Kasumi-1 (cell line): Measurements from ENCODE around the gene HDAC1.
"Not testable (repeated sequence)": the region's sequence is repeated elsewhere in the genome, so short reads cannot be mapped to it uniquely, and the experiment has no call there.

Source experiments
- DNase-seq, 2 experiments: peaks; one replicate each; lab custom pipeline; 2025; lab: John Stamatoyannopoulos, UW

The HDAC1 gene

DNA sequence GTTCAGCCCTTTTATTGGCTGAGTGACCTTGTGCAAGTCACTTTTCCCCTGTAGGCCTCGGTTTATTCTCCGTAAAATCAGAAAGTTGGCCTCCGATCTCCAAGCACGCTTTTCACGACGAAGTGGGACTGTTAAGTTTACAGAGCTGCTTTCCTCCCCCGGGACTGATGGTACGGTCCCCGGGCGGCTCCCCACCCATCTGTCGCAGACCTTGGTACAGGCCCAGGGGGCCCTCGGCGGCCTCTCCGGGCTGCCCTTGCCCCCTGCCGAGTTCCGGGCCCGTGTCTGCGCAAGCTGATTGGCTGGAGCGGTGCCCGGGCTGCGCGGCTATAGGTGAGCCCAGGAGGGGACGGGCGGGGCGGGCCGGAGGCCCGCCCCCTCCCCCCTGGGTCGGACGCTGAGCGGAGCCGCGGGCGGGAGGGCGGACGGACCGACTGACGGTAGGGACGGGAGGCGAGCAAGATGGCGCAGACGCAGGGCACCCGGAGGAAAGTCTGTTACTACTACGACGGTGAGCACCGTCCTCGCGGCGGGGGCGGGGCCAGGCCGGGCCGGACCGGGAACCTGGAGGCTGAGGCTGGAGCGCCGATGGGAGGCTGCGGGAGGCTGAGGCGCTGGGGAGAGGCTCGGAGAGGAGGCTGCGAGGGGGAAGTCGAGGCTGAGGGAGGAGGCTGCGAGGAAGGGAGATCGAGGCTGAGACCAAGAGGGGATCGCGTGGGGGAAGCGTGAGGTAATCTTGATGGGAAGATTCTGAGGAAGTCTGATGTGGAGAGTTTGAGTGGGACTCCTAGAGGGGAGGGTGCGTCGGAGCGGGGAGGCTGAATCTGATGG, at the start of gene HDAC1:
HDAC1 (plus strand) TSS at position 376 of the 831 bp plus-strand sequence; CDS start at position 463, 87 bp downstream.
- peak; percentile 95 to 96 for DNase-seq

DNA sequence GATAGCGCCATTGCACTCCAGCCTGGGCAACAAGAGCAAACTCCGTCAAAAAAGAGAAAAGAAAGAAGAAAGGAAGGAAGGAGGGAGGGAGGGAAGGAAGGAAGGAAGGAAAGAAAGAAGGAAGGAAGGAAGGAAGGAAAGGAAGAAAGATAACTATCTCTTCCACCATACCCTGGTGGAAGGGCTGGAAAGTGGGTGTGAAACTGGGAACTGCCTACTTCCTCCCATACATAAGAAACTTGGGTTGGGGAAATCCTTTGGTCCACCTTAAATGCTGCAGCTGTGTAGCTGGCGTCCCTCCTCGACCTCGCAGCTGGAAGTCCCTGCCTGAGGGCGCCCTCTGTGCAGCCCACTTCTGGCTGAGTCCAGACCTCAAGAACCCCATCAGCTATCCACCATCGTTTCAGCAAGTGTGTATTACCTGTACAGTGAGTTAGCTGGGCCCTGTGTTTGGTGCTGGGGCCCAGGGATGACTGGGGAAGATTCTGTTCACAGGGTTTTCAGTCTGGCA, 49.5 kb upstream of the HDAC1 start:
- DNase-seq = peak; percentile 58 to 61

DNA sequence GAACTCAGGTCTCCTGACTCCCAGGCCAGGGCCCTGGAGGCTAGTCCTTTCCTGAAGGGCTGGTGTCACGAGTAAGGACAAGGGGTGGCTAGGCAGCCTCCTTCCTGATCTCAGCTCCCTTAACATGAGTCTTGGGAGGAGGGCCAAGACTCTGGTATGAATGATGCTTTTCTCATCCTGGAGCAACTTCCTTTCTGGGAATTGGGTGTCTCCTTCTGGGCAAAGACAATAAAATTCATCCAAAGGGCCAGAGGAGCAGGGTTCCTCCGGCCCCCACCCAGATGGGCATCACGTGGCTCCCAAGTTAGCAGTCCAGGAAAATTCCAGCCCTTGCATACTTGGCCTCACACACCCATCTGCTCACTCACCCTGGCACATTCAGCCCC, 45.0 kb upstream of the HDAC1 start, which contains the start of gene FAM167B:
FAM167B (plus strand) TSS at position 335 of the 386 bp plus-strand sequence. CDS start 200 bp downstream, outside the sequence.
- DNase-seq = no peak

DNA sequence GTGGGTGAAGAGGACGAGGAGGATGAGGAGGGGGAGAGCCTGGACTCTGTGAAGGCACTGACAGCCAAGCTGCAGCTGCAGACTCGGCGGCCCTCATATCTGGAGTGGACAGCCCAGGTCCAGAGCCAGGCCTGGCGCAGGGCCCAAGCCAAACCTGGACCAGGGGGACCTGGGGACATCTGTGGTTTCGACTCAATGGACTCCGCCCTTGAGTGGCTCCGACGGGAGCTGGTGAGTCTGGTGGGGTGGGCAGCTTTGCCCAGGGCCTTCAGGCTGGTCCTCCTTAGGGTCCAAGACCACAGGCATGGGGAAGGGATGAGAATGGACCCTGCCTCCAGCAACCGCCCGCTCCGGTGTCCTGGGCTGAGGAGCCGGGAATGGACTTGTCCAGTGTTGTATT, 44.4 kb upstream of the HDAC1 start:
- no peak for DNase-seq

DNA sequence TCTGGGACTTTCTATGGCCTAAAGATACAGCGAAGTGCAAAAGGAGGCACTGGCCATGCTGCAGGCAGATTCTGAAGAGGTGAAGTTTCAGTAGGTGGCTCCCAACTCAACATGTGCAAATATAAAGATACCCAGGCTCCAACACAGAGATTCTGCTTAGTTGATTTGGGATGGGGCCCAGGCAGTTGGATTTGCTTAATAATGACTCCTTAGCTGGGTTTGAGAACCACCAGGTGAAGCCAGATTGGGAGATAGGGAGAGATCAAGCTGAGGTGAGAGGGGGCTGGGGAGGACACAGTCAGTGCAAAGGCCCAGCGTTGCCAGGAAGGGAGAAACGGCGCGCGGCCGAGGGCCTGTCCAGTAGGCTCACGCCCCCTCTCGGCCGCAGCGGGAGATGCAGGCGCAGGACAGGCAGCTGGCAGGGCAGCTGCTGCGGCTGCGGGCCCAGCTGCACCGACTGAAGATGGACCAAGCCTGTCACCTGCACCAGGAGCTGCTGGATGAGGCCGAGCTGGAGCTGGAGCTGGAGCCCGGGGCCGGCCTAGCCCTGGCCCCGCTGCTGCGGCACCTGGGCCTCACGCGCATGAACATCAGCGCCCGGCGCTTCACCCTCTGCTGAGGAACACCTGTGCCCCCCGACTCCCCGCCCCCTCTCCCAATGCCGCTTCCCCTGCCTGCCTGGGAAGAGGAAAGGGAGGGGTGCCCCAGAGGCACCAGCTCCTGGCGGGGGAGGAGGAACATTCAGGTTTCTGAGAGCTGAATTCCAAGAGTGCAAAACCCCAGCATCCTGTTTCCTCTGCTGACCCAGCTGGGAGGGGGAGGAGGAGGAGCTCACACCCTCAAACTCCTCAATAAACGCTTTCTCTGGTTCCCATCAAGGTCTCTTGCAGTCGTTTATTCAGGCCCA, 43.6 kb upstream of the HDAC1 start:
- DNase-seq = peak; percentile 54 to 61

DNA sequence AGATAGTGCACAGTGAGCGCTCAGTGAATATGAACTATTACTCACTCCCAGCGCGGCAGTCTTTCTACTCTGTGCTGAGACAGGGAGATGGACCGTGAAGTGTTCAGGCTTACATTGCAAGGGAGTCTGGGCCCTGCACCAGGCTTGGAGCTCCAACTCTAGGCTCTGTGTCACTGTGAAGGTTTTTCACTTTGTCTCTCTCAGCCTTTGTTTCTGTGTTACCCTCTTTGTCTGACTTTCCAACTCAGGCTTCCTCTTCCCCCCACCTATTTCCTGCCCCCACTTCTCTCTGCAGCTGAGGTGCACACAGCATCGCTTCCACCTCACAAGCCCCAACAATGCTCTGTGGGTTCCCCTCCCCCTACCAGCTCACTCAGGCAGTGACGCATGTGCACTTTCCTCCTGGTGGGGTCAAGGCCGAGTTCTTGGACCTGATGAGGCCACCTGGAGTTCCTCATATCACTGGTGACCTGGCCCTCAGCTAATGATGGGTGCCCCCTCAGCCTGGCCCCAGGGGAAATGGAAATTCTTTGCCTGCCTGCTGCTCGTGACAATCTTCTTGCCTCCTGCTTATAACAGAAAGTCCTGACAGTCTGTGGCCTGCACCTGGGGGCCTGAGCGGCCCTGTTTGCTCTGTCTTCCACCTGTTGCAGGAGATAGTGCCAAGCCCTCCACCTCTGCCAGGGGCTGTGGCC, 41.9 kb upstream of the HDAC1 start:
- peak; percentile 60 to 71 for DNase-seq

DNA sequence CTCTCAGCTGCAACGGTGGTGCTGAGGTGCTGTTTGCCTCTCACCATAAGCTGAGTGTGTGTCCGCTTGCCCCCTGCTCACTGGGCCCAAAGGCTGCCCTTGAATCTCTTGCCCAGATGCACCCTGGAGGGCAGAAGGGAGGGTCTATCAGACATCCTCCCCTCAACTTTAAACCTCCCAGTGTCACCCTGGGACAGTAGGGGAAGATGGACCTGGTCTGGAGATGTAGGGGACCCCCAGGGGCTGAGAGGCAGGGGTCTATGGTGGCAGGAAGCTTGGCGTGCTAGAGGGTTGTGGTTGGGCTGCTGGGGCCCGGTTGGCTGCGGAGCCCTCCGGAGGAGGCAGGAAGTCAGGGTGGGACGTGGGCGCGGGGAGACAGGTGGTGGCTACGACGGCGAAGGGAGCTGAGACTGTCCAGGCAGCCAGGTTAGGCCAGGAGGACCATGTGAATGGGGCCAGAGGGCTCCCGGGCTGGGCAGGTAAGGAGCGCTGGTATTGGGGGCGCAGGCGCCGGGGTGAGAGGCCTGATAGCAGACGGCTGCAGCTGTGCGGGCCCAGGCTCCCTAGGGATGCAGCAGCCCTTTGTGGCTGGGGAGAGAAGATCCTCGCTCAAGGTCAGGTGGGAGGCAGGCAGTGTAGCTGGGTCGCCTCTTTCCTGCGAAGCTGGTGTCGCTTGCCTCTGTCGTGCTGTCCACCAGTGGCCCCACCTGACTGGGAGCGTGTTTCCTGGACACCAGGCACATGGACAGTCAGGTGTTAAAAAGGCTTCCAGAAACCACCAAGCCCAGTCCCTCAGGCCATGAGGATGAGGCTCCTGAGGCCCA, 40.8 kb upstream of the HDAC1 start, which contains the start of gene LCK:
LCK (plus strand) TSS at position 373 of the 824 bp plus-strand sequence. CDS start 23,065 bp downstream, outside the sequence.
- no peak for DNase-seq

DNA sequence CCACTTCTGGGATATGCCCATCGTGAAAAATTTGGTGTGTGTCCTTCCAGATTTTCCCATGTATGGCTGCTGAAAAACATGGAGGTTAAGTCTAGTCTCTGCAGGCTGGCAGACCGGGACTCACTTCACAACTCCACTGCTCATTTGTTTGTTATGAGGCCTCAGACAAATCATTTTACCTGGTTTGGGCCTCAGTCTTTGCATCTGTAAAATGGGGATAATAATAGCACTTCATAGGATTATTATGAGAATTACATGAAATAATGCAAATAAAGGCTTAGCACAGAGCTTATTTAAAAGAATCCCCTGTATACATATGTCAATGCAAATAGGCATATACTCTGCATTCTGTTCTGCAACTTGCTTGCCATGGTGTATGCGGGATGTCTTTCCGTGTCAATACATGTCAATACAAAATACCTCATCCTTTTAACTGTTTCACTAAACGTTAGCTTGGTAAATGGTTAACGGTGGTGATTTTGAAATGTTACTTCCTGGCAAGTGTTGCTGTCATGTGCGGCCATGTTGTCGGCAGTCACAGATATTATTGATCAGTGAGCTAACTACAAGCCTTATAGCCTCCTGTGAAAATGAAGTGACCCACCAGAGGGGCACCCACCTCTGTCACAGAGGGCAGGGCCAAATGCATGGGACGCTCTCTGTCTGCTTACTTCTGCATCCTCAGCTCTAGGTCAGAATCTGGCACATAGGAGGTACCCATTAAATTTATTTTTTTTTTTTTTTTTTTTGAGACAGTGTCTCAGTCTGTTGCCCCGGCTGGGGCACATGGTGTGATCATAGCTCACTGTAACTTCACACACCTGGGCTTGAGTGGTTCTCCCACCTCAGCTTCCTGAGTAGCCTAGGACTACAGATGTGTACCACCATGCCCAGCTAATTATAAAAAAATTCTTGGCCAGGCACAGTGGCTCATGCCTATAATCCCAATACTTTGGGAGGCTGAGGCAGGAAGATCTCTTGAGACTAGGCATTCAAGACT, 36.5 kb upstream of the HDAC1 start:
- DNase-seq = no peak

DNA sequence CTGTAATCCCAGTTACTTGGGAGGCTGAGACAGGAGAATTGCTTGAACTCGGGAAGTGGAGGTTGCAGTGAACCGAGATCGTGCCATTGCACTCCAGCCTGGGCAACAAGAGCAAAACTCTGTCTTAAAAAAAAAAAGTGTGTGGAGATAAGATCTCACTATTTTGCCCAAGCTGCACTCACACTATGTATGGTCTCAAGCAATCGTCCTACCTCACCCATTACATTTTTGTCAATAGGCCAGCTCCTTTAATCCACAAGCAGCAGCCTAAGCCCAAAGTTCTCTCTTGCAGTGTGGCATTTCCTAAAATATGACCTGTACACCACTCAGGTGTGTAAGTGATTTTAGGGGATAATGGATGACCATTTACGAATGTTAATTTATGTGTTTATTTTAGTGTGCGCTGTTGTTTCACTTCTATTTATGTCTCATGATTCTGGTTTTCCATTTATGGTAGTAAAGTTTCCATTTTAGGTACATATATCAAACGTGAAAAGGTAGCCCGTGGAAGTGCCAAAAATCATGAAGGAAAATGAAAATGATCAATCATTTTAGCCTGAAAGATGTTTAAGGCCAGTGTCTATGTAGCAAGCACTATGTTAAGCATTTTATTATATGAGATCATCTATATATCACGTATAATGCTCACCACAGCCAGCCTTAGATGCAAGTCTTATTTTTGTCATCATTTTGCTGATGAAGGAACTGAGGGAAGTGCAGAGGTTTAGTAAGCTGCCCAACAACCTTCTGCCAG, 35.2 kb upstream of the HDAC1 start:
- no peak for DNase-seq

DNA sequence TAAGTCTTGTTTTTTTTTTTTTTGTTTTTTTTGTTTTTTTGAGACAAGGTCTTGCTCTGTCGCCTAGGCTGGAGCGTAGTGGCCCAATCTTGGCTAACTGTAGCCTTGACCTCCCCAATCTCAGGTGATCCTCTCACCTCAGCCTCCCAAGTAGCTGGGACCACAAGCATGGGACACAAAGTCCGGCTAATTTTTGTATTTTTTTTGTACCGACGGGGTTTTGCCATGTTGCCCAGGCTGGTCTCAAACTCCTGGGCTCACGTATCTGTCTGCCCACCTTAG, 34.7 kb upstream of the HDAC1 start:
- DNase-seq = no peak

DNA sequence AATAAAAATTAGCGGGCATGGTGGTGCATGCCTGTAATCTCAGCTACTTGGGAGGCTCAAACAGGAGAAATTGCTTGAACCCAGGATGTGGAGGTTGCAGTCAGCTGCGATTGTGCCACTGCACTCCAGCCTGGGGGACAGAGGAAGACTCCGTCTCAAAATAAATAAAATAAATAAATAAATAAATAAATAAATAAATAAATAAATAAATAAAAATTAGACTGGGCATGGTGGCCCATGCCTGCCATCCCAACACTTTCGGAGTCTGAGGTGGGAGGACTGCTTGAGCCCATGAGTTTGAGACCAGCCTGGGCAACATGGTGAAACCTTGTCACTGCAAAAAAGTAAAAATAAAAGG, 28.7 kb upstream of the HDAC1 start:
- DNase-seq = not testable (repeated sequence)

DNA sequence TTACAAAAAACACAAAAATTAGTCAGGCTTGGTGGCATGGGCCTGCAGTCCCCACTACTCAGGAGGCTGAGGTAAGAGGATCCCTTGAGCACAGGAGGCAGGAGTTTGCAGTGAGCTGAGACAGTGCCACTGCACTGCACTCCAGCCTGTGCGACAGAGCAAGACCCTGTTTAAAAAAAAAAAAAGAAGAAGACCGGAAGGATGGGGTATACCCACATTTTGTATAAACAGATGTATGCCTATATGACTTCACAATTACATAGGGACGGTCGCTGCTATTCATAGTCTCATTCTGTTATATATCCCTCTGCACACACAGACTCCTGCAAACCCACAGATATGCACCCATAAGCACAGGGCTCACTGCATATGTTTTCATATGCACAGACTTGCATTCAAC, 28.1 kb upstream of the HDAC1 start:
- DNase-seq = no peak

DNA sequence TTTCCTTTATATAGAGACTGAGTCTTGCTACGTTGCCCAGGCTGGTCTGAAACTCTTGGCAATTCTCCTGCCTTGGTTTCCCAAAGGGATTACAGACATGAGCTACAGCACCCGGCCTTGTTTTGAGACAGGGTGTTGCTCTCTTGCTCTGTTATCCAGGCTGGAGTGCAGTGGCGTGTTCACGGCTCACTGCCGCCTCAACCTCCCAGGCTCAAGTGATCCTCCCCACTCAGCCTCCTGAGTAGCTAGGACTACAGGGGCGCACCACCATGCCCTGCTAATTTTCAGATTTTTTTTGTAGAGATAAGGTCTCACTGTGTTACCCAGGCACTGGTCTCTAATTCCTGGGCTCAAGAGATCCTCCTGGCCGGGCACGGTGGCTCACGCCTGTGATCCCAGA, 26.0 kb upstream of the HDAC1 start:
- DNase-seq = no peak

DNA sequence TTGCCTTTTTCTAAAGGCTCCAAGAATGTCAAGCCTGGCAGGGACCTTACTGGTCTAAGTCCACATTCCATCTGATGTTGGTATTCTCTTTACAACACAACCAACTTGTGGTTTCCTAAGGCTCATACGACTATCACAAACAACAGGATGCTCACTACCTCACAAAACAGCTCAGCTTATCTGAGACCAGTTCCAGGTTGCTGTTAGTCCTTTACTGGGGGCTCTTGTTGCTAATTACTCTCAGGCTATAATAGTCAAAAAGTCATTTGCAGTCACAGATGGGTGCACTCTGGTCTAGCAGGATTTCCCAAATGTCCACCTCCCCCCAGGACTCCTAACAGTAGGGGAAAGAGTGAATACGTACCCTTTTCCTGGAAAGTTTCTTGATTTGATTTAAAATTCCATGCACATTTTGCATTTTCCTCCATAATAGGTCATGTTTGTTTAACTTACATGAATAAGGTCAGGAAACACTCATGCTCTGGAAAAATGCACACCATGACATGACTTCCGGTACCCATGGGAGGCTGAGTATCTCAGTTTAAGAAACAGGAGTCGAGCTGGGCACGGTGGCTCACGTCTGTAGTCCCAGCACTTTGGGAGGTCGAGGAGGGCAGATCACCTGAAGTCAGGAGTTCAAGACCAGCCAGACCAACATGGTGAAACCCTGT, 24.8 kb upstream of the HDAC1 start:
- DNase-seq = no peak

DNA sequence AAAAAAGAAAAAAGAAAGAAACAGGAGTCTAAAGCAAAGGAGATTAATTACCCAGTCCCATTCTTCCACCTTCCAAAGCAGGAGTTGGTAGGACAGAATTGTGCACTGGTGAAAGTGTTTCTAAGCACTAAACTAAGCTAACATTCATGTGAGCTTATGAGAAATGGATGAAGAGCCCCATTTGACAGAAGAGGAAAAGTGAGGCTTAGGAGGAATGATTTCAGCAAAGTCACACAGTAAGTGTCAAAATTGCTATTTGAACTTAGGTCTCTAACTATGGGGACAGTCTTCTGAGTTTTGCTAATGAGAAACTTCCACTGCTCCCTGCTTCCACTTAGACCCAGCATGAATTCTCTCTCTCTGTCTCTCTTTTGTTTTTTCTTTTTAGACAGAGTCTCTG, 22.1 kb upstream of the HDAC1 start:
- no peak for DNase-seq

DNA sequence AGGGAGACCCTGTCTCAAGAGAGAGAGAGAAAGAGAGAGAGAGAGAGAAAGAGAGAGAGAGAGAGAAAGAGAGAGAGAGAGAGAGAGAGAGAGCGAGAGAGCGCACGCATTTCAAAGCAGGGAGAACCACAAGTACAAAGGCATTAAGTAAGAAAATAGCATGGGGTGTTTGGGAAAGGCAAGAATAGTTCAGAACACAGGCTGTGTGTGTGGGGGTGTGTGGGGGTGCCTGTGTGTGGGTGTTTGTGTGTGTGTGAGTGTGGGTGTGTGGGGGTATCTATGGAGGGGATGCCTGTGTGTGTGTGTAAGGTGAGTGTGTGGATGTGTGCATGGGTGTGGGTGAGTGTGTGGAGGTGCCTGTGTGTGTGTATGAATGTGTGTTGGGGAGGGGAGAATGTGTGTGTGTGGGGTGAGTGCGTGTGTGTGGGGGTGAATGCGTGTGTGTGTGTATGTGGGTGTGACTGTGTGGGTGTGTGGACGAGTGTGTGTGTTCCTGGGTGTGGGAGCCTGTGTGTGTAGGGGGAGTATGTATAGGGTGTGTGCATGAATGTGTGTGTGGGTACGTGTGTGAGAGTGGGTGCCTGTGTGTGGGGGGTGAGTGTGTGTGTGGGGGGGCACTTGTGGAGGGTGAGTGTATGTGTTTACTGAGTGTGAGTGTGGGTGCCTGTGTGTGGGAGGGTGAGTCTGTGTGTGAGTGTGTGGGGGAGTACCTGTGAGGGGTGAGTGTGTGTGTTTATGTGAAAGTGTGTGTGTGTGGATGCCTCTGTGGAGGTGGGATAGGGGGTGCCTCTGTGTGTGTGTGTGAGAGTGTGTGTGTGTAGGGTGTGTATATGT, 19.1 kb upstream of the HDAC1 start:
- DNase-seq = no peak

DNA sequence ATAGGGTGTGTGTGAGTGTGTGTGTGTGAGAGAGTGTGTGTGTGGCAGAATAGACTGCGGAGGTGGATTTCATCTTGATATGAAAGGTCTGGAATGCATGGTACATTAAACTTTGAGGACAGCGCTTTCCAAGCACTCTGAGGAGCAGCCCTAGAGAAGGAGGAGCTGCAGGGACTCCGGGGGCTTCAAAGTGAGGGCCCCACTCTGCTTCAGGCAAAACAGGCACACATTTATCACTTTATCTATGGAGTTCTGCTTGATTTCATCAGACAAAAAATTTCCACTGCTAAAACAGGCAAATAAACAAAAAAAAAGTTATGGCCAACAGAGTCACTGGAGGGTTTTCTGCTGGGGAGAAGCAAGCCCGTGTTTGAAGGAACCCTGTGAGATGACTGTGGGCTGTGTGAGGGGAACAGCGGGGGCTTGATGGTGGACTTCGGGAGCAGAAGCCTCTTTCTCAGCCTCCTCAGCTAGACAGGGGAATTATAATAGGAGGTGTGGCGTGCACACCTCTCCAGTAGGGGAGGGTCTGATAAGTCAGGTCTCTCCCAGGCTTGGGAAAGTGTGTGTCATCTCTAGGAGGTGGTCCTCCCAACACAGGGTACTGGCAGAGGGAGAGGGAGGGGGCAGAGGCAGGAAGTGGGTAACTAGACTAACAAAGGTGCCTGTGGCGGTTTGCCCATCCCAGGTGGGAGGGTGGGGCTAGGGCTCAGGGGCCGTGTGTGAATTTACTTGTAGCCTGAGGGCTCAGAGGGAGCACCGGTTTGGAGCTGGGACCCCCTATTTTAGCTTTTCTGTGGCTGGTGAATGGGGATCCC, 18.3 kb upstream of the HDAC1 start:
- no peak for DNase-seq
